Superior temporal gyrus (tissue), 1 donor: ENCODE measurements around the gene BMPR1B.

Source experiments
- DNase-seq: peaks from one replicate; pipeline ENCODE4 v3.0.0-alpha.2; 2016; ENCODE audit errors: extremely low spot score

BMPR1B gene

DNA sequence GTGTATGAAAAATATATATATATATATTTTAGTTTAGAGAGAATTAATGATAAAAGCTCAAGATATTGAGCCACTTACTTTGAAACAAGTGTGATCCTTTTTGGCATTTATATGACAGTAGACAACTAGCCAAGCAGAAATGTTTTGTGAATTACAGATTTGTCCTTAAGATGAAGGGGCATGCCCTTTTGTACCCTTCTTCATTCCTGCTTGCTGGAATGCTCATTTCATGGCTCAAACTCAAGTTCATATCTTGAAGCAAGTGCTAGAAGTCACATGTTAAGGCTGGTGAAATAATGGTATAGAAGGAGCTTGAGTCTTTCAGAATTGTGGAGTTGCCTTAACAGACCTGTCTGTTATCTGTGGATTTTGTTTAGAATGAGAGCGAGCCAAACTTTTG is 203.0 kb downstream of the BMPR1B start:
- no peak for DNase-seq

DNA sequence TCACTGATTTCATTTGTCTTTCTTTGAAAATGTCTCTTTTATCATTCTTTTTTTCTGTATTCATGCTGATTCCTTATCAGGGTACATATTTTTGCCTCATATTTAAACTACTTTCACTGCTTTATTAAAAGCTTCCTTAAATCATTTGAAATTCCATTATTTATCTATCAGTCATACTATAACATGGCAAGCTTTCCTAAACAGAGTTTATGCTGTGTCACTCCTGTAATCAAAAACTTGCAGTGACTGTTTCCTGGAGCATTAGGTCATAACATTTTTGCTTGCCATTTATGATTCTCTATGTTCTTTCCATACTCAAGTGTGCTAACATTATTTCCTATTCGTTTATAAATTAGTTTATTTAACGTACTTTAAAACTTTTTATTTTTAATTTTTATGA is 203.7 kb downstream of the BMPR1B start:
- DNase-seq: no peak

DNA sequence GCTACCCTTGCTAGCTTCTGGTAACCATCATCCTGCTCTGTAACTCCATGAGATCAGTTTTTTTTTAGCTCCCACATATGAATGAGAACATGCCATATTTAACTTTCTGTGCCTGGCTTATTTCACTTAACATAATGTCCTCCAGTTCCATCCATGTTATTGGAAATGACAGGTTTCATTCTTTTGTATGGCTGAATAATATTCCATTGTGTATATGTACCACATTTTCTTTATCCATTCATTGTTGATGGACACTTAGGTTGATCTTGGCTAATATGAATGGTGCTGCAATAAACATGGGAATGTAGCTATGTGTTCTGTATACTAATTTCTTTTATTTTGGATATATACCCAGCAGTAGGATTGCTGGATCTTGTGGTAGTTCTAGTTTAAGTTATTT is 204.7 kb downstream of the BMPR1B start:
- DNase-seq: no peak

DNA sequence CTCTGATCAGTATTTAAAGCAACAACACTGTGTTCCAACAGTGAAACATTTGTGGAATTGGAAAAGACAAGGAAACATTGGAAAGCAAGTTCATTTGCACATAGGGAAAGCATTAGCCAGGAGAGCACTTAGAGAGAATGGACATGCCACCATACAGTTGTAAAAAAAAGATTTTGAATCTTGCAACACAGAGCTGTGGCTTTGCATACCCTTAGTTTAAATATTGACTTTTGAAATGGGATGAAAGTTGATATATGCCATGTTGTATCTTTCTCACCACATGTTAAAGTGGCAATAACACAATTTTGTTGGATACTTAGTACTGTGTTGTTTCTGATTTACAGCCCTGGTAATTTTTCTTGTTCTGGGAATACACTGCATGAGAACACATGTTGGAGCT is 208.1 kb downstream of the BMPR1B start:
- DNase-seq: no peak

DNA sequence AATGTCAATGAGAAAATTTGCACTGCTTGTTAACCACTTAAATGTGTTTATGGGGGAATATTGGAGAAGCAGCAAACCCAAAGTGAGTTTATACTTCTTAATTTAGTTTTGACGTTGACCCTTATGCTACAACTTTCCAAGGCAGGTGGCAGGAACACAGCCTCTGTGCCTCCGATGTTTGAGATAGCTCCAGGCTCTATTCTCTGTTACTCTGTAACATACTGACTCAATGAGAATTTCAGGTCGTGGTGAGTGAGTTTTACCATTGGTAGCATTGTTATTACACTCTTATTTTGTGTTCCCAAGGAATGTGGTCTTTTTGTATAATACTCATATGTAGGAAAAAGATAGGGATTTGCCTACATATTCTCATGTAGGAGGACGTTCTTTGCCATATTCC is 210.7 kb downstream of the BMPR1B start:
- DNase-seq: no peak

DNA sequence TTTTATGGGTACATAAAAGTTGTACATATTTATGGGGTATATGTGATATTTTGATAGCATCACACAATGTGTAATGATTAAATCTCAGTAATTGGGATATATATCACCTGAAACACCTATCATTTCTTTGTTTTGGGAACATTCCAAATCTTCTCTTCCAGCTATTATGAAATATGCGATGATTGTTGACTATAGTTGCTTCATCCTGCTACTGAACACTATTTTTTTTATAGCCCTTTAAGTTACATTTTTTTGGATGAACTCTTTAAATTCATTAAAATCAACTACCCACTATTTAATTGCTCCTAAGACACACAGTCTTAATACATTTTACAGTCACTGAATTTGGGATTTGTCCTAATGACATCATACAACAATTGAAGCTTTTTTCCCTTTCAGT is 212.9 kb downstream of the BMPR1B start:
- DNase-seq: no peak

DNA sequence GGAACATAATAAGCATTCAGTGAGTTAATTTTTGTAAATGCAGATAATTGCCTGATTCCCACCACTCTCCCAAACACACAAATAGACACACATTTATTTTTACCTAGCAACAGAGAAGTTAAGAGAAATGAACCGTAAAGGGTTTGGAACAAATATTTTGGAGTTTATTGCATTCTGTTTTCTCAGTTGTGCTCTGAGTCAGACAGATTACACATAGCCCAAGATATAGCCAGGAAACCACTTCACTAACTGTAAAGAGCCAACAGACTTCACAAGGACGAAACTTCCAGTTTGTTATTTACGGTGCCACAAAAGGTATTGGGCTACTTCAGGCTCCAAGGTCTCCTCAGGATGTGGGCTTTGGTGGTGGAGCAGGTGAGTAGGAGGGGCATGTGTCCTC is 217.0 kb downstream of the BMPR1B start:
- DNase-seq: no peak

DNA sequence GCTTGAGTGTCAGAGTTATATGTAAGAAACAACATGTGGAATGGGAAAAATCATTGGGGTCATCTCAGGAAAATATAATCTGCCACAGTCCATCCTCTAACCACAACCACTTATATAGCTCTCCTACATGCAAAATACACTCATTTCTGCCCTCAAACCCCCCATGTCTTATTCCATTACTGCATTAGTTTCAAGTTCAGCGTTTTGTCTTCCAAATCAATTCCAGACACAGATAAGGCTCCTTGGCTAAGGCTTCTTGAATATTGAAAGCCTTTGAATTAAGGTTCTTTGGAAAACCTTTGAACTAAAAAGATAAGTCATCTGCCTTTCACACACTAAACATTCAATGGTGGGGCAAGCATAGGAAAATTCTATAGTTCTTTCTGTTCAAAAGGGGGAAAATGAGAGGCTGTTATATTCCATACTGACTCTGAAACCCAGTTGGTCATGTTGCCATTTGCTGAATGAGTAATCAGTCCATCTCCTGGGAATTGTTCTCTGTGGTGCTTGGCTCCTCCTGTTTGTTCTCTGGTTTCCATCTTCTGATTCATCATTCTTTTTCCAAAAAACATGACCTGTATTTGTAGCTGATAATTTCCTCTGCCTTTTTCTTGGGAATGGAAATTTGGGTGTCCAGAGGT is 218.7 kb downstream of the BMPR1B start:
- DNase-seq: no peak

DNA sequence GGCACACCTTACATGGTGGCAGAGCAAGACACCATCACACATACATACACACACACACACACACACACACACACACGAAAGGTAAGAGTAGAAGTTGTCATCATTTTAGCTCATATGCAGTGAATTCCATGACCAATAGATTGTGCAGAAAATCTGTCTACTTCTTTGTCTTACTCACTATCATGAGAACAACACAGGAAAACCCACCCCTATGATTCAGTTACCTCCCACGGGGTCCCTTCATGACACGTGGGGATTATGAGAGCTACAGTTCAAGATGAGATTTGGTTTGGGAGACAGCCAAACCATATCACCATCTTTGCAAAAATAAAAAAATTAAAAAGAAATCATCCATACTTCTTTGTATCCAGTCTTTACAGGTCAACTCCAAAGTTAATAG is 221.1 kb downstream of the BMPR1B start:
- DNase-seq: no peak

DNA sequence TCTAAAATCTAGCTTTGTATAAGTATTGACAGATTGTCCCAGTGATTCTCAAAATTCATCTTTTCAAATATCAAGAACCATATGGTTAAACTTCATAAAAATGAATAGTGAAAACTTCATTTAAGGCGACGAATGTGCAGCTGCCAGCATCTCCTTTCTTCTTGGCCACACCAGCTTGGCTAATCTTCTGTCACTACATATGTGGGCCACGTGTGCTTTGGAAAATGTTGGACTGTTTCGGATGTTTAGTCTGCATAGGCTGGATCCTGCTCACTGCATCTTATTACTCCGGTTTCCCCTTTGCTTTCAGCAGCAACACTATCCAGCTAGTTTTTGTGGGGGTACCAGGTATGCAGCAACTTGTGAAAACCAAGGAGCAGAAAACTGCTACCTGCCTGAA is 221.9 kb downstream of the BMPR1B start:
- DNase-seq: no peak

DNA sequence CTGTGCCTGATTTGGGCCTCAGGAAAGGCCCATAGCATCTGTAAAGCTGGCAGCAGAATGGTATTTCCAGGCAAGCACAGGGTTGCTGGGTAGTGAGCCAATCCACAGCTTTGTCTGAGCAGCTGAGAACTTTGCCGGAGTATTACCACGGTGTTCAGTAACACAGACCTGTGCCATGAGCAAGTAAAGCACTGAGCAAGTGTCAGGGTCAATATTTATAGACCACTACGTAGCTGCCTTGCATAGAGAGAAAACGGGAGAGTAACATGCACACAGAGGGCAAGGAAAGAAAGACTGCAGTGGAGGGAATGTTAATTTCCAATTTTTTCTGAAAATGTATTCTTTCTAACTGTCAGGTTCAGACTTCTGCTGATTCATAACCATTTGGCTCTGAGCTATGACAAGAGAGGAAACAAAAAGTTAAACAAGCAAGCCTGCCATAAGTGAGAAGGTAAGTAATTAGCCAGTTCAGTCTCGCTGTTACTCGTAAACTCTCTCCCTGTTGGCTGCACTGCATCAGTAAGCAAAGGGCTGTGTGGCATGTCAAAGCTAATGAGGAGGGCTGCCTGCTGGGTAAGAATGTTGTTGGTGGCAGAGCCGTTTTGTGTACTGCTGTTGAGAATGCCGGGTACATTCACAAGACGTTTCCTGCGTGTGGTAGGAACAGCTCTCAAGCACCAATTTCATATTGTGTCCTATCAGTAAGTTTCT is 238.1 kb downstream of the BMPR1B start:
- no peak for DNase-seq

DNA sequence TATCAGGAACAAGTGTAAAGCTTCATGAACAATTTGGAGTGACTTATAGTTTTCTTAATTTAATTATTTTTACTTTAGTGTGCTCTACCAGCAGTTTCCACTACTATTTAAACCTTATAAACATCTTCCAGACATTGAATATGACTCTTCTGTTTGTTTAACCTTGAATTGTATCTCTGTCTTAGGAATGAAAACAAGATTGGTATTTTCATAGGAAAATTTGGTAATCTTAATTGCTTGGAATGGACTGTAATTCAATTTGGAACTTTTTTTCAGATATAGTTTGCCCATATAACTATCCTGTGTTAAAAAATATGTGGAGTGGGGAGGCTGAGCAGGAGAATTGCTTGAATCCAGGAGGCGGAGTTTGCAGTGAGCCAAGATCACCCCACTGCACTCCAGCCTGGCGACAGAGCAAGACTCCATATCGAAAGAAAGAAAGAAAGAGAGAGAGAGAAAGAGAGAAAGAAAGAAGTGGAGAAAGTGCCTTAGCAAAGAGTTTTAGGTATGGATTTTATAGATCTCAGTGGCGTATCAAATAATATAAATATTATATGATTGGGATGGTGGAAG is 242.4 kb downstream of the BMPR1B start:
- no peak for DNase-seq

DNA sequence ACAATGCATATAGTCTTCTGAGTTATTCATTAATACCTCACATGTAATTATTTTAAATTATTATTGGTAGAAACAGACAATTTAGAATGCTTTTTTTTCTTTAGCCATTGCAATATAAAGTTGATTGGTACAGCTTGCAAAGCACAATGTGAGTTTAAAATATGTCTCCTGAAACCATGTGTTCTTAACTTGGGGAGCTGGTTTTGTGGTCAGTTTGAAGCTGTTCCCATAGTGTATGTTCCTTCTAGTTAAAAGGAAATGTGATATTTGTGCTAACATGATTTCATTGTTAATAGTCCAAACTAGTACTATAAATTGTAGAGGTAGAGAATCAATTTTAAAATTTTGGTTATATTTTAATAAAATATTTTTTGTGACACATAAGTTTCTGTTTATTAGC is 247.2 kb downstream of the BMPR1B start:
- no peak for DNase-seq

DNA sequence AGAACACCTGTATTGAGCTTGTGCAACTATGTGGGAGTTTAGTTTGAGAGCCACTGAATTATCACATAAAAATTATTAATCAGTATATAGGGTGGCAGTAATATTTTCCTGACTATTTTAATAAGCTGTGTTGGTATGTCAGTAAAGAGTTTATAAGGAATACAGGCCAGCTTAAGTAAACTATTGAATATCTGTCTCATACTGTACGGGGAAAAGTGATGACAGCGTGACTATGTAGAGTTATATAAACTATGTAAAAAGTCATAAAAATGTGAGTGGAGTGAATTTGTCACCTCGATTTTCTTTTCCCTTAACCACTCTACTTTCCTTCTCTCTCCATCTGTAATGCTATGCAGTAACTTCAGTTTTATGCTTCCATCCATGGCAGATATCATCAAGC is 250.2 kb downstream of the BMPR1B start:
- DNase-seq: no peak

DNA sequence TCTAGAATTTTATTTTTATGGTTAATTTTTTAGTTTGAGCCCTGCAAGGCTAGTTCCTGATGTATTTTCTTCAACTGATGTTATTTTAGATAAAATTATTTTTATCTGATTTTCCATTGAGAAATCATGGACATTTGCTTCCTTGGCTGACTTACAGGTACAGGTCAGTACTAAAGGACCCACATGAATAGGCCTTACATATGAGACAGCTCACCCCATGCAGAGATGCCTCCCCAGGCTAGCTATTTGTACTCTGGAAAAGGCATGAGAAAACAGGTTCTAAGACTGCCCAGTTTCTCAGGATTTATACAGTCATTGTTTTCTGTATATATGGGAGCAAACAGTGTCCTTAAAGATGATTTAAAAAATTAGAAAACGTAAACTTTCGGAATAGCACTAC is 255.5 kb downstream of the BMPR1B start:
- DNase-seq: no peak

DNA sequence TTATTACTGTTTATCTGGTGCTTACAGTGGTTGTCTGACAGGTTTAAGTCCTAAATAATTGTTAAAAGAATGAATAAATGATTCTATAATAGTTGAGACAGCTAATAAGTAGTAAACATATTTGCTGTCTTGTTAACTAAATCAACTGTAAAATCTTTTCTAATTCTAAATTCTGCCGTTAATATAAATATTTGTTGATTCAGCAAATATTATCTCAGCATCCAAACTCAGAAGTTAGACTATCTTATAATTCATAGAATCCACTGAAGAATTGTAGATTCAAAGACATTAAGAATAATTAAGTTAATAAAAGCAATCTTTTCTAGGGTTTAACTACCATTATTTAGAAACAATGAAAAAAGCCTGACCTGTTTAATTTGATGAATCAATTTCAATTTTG is 256.3 kb downstream of the BMPR1B start:
- no peak for DNase-seq

DNA sequence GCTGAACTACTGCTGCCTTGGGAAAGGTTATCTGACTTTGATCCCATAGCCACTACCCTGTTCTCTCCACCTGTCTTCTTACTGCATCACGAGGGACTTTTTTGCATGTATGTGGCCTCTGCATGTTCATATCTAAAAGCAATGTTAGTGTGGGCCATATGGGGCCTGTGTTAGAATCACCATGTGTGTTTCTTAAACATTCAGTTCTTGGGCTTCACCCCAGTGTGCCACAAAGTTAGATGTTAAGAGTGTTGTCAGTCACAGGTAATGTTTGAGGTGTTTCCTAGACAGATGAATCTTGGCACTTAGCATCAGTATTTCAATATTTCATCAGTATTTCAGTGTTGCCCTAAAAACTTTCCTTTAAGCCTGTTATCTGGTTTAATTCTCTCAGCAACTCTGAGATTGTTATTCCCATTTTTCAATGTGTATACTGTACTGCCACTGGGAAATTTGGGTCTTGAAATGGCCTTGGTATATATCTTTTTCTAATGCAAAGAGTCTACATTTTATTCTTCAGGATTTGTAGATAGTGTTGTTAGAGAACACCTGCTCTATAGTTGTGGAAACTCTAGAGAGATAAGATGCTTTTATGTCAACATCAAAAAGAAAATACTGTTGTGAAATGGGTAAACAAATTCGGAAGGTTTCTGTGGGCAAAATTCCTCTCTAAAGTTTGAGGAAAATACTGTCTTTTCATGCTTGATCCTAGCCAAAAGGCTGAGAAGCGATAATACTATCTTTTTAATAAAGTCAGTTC is 259.7 kb downstream of the BMPR1B start:
- no peak for DNase-seq

DNA sequence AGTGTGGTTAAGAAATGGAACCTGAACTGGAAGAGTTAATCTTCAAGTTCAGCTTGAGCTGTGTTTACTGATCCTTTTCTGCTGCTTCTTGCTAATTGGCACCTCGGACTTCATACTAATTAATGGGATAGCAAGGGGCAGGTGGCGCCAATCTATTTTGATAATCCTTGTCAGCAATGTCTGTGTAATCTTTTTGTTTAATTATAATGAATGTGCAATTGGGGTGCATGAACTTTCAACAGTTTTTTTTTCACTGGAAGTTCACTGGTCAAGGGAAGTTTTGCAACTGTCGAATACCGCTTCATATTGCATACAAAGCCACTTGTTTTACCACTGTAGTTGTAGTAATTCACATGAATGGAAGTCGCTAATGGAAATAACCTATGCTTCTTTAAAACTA is 261.0 kb downstream of the BMPR1B start:
- no peak for DNase-seq

DNA sequence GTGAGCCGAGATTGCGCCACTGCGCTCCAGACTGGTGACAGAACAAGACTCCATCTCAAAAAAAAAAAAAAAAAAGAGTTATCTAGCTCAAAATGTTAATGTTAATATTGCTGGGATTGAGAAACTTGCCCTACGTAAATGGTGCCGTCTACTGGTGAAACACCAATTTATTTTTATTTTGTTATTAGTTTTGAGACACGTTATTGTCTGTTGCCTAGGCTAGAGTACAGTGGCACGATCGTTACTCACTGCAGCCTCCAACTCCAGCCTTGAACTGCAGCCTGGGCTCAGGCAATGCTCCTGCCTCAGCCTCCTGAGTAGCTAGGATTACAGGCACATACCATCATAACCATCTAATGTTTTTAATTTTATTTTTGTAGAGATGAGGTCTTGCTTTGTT is 262.8 kb downstream of the BMPR1B start:
- DNase-seq: no peak

DNA sequence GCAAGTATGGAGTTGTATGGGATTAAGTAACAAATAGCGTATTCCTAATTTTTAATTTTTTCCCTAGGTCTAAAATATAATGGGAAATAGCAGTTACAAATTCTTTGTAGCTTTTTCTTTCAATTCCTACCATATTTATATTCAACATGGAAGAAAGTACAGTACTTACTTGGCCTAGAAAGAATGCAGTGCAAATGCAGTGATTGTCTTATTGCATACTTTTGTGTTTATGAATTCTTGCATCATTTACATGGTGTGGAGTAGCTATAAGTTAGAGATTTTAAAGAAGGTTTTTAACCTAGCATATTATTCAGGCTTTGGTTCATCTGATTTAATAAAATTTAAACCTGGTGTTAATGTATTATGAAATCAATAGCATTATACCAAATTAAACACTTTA is 263.3 kb downstream of the BMPR1B start:
- no peak for DNase-seq

DNA sequence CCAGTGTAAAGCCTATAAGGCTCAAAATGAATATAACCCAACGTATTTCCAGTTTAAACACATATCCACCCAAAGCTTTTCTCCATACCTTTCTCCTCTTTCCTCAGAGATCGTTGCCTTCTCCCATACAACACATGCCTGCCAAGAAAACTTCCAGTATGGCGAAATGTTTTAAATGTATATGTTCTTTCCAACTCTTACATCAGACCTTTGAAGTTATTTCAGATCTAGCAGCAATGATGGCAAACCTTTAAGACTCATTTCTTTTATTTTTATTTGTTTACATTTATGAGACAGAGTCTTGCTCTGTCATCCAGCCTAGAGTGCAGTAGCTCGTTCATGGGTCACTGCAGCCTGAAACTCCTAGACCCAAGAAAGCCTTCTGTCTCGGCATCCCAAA is 265.4 kb downstream of the BMPR1B start:
- no peak for DNase-seq

DNA sequence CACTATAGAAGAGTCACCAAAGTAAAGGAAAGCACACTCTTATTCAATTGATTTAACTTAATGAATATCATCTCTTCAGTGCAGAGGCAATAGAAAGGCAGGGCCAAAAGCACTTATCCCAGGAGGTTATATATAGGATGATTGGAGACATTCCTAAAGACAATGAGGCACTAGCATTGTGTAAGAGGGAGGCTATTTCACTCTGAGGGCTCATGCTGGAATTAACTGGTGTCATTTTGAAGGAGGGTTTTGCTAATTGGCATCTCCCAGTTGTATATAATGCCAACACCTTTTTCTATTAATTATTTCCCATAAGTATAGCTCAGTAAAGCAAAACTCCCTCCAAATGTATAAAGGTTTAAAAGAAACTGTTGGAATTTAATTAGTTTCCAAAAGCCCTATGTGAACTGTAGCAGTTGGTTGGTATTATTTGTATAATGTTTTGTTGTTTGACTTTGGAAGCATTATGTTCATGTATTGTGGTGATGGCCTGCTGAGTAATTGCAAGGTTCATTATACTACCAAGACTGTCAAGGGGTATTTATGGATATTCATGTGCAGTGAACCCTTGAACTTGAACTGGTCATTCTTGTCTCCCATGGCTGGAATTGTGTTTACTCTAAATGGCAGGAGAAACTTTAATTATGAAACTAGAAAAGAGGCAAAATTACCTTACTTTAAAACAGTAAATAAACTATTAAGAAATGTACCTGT is 270.3 kb downstream of the BMPR1B start:
- no peak for DNase-seq
